HG02852 (cell line): ENCODE results near the gene TMTC2.

Source experiments
- ATAC-seq: cut with Tn5 transposase; IDR thresholded peaks from one replicate; pipeline ENCODE4 v1.9.1; 2021; ENCODE audit warnings: mild to moderate bottlenecking, moderate library complexity; ENCODE audit not compliant: unreplicated experiment

Gene TMTC2

DNA sequence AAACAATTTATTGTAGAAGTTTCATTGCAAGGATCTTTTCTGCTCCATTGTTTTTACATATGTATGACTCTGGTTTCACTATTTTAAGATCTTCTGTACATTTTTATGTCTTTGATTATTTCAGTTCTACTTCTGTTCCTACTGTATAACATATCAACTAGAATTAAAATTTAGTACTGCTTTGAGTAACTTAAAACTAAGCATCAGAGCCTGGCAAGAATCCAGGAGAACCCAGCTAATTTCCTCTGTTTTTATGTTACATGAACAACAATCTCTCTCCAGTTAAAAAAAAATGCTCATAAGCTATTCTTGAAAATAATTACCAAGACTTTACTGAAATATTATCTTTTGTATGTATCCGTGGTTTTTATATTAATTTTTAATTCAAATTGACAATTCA lies 370.7 kb downstream of the TMTC2 start:
- ATAC-seq = no peak

DNA sequence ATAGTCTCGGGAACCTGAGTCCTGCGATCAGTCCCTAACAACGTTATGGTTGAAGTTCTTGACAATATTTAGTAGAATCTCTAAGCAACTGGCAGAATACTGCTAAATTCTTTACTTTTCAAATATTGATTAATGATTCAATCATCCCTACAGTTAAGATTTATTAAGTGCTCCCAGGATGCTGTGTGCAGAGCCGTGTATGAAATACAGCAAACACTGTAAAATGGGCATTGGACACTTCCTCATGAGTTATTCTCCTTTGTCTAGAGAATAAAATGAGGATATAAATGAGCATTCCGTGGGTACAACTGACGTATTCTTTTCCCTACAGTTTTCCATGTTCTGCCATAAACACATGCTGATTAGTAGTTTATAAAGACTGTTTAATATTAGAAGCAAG lies 372.4 kb downstream of the TMTC2 start:
- ATAC-seq = no peak

GRCh38 chr12:83065562-83065961 lies 378.9 kb downstream of the TMTC2 start:
- ATAC-seq = no peak

DNA sequence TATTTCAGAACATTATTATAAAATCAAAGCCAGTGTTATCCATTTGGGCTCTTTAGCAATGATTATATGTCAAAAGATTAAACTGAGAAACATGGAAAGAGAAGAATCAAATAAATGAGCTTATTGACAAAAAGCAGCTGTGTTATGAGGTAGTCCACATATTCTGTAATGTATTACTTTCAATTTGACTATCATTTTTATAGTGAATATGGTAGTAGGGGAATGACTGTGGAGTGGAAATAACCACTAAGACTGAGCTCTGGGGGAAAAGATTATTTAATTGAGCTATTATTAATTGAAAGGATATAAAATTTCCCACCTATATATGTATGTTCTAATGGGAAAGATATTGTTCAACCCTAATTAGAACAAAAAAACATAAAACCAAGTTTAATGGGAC lies 381.3 kb downstream of the TMTC2 start:
- ATAC-seq = no peak

GRCh38 chr12:83074358-83074894 lies 387.7 kb downstream of the TMTC2 start:
- ATAC-seq = no peak

DNA sequence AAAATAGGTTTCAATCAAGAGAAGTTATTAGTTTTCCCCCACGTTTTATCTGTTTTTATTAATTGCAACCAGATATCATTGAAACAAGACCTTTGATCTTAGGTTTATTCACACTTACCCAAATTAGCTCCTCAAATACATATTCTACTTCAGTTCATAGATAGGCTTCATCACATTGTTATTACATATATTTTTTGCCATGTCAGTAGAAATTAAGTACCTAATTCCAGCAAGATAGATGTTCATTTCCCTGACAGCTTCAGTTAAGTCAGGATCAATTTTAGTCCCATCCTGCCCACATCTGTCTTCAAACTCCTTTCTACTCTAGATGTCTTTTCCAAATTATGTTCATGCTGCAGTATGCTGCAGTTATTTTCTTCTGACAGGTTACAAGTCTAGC lies 388.8 kb downstream of the TMTC2 start:
- ATAC-seq = no peak

- no peak for ATAC-seq
Measured at GRCh38 chr12:83077041-83077440, 390.3 kb downstream of the TMTC2 start.

DNA sequence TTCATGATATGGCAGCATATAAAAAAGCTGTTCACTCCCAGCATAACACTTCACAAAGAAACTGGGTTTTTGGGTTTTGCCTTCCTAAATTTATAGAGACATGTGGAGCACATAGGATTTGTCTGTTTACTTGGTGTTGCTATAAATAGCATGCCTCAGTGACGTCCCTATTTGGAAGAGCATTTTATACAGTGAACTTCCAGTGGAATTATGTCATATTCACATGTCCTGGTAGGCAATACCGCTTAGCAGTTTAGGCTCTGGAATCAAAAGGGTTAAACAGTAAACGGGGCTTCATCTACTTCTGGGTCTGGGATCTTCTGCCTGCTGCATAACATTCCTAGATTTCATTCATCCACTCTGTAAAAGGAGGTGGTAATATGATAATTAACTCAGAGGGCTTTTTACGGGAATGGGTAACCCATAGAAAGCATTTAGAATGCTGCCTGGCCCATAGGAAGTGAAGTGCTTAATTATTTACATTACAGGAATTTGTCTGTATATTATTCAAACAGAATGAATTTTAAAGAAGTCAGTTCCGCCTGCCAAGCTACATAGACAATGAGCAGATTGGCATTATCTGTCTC lies 396.1 kb downstream of the TMTC2 start:
- ATAC-seq = no peak

DNA sequence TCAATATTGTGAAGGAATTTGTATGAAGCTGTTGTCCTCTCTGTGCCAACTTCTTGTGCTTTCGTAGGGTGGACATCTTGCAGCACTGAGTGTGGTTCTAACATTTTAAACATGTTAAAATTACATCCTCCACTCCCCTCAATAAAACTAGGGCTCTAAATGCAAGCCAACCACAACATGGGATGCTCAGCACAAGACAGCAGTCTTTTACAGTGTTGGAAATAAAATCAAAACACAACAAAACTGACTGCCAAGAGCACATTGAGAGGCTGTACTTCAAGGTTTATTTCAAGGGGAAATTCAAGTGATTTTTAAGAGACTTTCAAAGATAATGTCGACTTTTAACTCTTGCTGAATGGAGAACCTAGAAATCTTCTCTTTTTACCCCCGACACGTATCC lies 396.9 kb downstream of the TMTC2 start:
- no peak for ATAC-seq

GRCh38 chr12:83084516-83085234 lies 398.0 kb downstream of the TMTC2 start:
- no peak for ATAC-seq

DNA sequence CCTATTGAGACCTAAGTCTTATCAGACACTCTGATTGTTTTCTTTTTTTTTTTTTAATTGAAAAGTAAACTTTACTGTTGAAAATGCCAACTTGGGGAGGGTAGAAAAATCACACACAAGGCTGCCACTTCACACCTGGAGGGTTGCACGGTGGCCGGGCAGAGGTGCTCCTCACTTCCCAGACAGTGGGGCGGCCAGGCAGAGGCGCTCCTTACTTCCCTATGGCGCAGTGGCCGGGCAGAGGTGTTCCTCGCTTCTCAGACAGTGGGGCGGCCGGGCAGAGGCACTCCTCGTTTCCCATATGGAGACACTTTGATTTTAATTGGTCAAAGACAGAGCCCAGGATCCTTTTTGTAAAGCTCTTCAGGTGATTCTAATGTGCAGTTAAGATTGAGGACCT lies 399.3 kb downstream of the TMTC2 start:
- ATAC-seq = no peak

DNA sequence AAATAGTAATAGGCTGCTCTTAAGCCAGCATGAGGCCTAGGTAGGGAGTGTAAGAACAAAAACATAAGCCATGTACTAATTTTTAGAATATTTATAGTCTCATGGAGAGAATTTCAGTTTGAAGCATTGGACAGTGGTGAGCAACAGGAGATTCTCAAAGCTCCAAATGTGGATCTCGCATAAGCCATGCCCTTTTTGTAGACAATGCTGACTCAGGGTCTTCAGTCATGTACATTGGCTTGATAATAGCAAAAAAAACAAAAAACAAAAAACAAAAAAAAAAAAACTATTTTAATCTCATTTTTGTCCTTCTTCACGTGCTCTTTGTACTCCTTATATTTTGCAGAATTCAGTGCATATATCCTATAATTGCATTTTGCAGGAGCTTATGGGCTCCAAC lies 402.9 kb downstream of the TMTC2 start:
- no peak for ATAC-seq

GRCh38 chr12:83092129-83092528 lies 405.4 kb downstream of the TMTC2 start:
- no peak for ATAC-seq

DNA sequence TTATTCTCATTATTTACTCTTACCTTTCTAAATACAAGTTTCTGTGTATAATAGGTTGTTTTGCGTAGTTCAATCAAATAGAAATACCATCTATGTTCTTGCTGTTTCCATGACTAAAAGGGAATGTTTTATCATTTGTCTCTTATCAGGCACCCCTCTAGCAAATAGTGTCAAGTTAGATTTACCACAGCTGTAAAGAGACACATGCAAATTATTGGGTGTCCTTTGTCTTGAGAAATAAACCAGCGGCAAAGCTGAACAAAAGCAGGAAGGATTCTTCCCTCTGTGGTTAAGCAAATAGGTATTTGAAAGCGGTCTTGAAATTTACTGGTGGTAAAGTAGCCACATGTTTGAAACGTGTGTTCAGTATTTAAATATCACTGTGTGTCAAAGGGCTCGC lies 405.9 kb downstream of the TMTC2 start:
- ATAC-seq = no peak

DNA sequence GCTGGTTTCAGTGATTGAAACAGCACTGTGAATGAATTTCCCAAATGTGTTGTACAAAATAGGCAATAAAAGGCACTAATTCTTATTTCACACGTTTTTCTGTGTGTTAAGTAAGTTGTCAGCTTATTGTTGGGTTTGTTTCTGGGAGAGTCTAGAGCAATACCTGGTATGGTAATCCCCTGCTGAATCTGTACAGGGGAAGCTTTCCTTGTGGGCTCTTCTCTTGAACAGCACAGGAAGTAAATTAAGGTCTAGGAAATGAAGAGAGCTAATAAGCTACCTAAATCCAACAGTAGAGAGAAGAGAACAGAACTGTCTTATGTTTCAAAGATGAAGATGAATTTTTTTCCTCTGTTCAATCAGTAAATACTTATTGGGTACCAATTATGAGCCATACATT lies 406.7 kb downstream of the TMTC2 start:
- no peak for ATAC-seq

DNA sequence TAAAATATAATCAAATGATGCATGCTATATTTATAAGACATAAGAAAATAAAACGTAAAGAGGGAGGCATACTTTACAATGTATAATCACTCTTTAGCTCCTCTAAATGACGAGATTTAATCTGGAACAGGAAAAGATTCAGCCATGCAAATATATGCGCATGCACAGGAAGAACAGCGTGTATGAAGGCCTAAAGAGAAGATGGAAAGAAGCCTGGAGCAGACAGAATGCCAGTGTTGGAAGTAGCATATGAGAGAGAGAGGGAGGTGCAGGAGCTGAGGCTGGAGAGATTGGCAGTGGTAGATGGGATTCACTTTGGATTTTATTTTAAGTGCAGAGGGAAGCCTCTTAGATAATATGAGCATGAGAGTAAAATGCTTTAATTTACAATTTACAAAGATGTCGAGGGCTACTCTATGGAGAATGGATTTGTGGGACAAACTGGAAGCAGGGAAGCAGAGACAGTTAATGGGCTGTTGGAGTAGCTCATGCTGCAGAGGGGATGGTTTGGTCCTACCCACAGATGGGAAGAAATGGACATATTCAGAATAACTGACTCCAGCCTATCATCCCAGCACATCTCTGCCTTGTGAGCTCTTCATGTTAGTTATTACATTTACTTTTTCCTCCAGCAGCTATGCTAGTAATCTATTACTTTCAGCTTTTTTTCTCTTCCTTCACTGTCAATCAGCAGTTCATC lies 411.1 kb downstream of the TMTC2 start:
- no peak for ATAC-seq

GRCh38 chr12:83099436-83099835 lies 412.7 kb downstream of the TMTC2 start:
- ATAC-seq = no peak

GRCh38 chr12:83102499-83102898 lies 415.8 kb downstream of the TMTC2 start:
- ATAC-seq = no peak

DNA sequence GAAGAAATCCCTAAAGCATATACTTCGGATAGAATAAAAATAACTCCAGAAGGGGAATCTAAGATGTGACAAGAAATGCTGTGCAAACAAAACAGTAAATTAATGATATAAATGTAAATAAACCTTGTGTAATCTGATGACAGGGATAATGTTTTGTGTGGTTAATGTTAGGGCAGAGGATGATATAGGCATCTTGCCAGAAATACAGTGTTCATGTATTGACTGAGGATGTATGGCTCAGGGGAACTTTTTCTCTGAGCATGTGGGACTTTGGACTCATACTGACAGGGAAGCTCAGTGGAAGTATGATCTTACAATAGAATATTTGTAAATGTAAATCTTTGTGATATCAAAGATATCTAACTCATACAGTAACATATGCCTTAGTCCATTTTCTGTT lies 420.2 kb downstream of the TMTC2 start:
- ATAC-seq = no peak

DNA sequence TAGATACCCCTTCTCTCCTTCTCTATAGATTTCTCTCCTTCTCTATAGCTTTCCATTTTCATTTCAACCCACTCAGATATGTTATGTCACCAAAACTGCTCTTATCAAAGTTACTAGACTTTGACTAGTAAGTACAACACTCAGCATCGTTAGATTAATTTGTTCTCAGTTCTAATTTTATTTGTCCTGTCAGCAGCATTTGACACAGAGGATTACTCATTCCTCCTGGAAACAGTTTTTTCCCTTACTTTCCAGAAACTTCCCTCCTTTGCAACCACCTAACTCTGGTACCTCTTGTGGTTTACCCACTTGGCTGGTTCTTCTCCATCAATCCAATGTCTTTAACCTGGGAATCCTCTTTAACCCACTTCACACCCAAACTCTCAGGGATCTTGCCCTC lies 423.7 kb downstream of the TMTC2 start:
- ATAC-seq = no peak

- ATAC-seq = no peak
Measured at GRCh38 chr12:83113945-83114344, 427.2 kb downstream of the TMTC2 start.

DNA sequence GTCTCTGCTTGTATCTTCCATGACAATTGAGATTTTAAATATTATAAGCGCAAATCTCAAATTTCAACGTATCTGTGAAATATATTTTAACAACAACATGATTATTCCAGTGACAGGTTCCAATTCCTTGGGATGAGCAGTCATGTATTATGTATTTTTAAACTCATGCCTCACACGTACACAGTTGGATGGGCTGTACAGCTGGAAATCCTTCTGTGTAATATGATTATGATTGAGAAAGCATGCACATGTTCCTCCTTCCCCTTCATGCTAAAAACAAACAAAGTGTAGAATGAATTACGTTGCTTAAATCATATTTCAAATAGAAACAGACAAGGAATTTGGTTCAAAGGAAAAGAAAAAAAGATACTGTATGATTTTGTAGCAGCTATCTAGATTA lies 428.3 kb downstream of the TMTC2 start:
- ATAC-seq = no peak
